NCI-H2196 (cell line): ENCODE results near the gene MAGI3.
"Not testable (repeated sequence)": the region's sequence is repeated elsewhere in the genome, so short reads cannot be mapped to it uniquely, and the experiment has no call there.

ENCODE experiments used
- DNase-seq: peaks from one replicate; lab custom pipeline; 2025; ENCODE audit not compliant: unreplicated experiment; lab: John Stamatoyannopoulos, UW

The MAGI3 gene

DNA sequence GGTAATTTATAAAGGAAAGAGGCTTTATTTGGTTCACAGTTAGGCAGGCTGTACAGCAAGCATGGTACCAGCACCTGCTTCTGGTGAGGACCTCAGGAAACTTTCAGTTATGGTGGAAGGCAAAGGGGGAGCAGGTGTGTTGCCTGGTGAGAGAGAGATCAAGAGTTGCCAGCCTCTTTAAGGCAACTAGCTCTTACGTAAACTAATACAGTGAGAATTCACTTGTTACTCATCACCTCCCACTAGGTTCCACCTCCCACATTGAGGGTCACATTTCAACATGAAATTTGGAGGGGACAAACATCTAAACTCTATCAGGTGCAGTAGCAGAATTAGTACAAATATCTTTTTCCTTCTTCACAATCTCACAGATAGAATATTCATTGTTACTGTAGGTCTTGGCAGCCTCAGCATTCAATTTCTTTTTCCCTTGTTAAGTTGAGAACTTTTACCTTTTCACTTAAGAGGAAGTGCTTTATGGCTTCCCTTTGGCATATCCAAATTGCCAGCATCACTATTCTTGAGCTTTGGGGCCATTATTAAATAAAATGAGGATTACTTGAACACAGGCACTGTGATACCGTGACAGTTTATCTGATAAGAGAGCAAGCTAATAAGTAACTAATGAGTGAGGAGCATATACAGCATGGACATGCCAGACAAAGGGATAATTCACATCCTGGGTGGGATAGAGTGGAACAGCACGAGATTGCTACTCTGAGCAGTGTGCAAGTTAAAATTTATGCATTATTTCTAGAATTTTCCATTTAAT, 48.4 kb downstream of the MAGI3 start:
- DNase-seq, result no peak

DNA sequence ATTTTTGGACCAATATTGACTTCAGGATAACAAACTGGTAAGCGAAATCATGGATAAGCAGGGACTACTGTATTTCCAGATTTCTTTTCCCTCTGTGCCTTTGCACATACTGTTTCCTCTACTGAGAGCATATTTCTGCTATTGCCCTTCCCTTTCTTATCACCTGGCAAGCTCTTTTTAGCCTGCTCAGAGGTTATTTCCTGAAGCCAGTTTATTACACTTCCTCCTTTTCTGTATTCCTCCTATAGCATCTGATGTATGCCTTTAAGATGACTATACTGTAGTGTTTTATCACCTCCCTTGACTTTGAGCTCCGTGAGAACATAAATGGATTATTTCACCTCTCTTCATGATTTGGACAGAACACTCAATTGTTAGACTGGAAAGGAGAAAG, 49.0 kb downstream of the MAGI3 start:
- no peak for DNase-seq

DNA sequence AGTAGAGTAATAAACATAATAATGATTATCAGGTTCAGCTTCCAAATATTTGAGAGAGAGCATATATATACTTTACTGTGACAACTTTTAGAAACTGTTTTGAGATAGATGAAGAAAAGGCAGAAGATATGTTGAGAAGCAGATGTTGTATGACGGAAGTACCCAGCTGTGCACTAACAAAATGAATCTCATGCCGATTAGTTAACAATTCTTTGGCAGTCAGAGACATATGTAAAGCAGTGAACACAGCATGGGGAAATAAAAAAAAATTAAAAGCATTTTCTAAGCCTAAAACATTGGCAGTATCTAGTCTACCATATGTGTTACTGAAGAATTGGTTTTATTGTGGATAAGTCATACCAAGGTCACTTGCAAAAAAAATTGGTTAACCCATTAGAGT, 51.8 kb downstream of the MAGI3 start:
- no peak for DNase-seq

DNA sequence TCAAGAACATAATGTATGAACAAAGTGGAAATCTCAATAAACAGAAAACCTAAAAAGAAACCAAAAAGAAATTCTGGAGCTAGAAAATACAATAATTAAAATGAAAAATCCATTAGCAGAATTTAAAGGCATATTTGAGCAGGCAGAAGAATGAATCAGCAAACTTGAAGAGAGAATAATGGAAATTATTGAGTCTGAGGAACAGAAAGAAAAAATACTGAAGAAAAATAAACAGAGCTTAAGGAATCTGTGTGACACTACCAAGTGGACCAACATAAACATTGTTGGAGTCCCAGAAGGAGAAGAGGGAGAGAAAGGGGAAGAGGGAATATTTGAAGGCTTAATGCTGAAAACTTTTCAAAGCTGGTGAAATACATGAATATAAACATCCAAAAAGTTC, 54.5 kb downstream of the MAGI3 start:
- no peak for DNase-seq

DNA sequence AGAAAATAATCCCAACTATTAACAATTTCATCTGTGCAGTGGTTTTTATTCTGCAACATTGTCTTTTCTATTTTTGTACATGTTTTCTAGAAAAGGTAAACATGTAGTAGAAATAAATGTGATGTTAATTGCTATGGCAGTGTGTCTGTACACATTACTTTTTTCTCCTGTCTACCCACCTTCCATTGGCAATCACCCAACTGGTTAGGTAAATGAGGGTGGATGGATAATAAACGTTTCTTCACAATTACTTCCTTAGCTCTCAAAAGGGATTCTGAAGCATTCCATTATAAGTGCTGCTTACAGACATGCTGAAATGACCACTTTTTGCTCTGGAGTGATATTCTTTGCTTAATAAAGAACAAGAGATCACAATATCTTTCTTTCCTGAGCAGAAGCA, 61.4 kb downstream of the MAGI3 start:
- peak; percentile 16 for DNase-seq

DNA sequence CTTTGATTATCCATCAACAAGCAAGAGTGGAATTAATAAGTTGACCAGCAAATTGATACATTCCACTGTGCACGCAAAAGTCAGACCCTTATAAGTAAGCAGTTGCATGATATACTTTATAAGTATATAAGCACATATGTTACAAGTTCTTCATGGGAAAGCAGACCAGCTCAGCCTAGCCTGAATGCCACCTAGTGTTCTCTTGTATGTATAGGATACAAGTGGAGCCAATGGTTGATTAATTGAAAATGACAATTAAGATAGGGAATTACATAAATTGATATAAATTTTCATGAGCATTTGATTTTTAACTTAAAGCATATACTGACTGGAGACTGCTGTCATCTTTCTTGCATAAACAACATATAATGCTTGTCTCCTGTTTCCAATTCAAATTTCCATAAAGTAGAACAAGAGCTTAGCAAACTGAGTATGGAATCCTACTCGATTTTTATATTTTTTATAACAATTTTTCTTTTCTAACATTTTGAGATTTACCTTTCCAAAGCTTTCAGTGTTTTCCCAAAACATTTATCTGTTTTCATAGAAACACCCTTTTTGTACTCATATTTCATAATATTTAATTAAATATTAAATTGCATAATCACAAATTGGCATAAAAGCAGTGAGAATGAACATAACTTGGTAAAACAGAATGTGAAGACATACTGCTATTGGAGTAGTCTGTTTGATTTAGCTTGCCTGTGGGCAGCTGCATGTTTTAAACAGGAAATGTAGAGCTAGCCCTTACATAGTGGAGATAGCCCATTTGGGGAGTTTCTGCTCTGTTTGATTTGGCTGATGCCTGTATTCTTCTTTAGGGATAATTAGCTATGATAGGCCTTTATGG, 62.8 kb downstream of the MAGI3 start:
- DNase-seq, result peak; percentile 44

DNA sequence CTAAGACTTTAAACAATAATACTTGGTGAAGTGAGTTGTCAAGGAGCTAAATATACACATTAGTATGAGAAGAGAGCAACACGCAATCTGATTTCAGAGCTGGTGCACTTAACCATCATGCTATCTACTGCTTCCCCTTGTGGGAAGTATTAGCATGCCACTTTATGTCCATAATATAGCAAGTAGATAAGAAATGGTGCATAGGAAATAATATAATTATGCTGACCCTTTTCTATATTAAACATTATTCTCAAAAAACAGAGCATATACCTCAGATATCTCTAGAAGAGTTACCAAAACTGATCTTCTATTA, 63.4 kb downstream of the MAGI3 start:
- DNase-seq, result no peak

DNA sequence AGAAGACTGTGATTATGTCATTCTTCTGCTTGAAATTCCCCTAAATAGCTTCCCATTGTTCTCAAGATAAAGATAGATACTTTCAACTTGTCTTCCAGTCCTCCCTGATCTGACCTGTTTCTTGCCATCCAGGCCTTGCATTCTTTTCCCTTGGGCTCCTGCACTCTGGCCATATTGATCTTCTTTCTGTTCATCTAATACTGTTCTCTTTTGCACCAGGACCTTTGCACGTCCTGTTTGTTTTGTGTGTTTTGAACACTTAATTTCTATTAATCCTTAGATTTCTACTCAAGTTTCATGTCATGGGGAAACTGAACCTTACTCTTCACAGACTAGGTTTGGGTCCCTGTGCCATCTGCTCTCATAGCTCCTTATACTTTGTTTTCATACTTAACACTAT, 65.1 kb downstream of the MAGI3 start:
- DNase-seq, result no peak

DNA sequence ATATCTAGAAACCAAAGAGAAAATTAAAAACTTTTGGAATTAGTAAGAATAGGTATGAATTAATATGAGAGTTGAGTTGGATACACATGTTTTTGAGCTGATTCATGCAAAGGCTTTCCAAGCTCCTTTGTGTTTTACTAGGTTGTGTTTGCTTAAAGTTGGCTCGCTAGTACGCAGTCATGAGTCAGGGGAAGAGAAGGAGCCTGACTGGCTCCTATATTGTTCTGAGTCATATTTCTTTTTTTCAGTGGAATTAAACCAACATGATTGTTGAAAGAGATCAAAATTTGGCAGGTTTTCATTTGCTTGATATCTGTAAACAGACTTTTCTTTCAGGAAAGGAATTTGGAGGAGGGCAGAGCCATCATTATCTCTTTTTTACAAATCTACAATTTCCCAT, 66.7 kb downstream of the MAGI3 start:
- DNase-seq, result peak; percentile 70

DNA sequence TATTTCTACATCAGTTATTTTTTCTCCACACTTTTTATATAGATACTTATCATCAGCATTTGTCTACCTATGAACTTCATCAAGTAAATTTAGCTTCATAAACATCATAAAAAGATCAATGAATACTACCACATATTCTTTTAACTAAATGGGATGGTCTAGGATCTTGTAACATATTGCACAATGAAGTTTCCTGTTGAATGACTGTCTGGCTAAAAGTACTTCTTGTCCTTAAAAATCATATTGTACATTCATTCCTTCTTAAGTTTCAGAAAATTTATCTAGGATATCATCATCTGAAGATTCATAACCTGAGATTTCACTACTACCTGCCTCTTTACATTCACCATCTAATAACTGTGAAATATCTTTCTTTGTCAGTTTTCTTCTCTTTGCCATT, 69.0 kb downstream of the MAGI3 start:
- DNase-seq, result no peak

DNA sequence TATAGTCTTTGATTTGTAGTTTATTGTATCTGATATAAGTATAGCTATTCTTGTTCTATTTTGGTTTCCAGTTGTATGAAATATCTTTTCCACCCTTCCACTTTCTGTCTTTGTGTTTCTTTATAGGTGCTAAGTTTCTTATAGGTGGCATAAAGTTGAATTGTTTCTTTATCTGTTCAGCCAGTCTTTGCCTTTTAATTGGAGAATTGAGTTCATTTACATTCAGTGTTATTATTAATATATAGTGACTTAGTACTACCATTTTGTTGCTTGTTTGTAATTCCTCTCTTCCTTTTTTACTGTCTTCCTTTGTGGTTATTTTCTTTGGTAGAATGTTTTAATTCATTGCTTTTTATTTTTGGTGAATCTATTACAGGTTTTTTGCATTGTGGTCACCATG, 77.7 kb downstream of the MAGI3 start:
- no peak for DNase-seq

DNA sequence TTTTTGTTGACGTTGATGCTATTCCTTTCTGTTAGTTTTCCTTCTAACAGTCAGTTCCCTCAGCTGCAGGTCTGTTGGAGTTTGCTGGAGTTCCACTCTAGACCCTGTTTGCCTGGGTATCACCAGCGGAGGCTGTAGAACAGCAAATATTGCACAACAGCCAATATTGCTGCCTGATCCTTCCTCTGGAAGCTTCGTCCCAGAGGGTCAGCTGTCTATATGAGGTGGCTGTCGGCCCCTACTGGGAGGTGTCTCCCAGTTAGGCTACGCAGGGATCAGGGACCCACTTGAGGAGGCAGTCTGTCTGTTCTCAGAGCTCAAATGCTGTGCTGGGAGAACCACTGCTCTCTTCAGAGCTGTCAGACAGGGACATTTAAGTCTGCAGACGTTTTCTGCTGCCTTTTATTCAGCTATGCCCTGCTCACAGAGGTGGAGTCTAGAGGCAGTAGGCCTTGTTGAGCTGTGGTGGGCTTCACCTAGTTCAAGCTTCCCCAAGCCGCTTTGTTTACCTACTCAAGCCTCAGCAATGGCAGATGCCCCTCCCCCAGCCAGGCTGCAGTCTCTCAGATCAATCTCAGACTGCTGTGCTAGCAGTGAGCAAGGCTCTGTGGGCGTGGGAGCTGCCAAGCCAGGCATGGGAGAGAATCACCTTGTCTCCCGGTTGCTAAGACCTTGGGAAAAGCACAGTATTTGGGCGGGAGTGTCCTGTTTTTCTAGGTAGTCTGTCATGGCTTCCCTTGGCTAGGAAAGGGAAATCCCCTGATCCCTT, 88.3 kb downstream of the MAGI3 start:
- not testable (repeated sequence) for DNase-seq

DNA sequence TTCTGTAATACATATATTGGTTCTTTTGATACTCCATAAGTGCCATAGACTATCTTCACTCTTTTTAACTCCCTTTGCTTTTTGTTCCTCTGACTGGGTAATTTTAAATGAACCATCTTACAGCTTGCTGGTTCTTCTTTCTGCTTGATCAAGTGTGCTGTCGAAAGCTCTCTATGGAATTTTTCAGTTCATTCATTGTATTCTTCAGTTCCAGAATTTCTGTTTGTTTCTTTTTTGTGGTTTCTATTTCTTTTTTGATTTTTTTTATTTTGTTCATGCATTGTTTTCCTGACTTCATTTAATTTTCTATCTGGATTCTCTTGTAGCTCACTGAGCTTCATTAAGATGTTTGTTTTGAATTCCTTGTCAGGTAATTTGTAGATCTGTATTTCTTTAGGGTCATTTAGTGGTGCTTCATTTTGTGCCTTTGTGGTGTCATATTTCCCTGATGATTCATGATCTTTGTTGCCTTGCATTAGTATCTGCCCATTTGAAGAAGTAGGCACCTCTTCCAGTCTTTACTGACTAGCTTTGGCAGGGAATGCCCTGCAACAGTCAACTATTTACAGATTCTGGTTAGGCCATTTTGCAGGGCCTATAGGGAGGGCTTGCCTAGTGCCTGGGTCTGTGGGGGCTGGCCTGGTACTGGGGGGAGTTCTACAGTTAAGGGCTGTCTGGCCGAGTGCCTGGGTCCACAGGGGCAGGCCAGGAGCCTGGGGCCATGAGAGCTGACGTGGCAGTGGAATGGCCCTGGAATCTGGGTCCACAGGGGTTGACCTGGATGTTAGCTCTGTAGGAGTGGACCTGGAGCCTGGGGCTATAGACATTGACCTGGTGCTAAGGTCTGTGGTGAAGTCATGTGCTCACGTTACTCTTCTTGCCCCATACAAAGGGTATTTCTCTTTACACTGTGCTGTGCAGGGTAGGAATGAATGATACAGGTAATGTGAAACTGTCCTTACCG, 89.7 kb downstream of the MAGI3 start:
- DNase-seq, result no peak

DNA sequence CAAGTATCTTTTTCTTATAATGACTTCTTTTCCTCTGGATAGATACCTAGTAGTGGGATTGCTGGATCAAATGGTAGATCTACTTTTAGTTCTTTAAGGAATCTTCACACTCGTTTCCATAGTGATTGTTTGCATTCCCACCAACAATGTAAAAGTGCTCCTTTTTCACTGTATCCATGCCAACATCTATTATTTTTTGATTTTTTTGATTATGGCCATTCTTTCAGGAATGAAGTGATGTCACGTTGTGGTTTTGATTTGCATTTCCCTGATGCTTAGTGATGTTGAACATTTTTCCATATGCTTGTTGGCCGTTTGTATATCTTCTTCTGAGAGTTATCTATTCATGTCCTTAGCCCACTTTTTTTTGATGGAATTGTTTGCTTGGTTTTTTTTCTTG, 94.8 kb downstream of the MAGI3 start:
- not testable (repeated sequence) for DNase-seq

DNA sequence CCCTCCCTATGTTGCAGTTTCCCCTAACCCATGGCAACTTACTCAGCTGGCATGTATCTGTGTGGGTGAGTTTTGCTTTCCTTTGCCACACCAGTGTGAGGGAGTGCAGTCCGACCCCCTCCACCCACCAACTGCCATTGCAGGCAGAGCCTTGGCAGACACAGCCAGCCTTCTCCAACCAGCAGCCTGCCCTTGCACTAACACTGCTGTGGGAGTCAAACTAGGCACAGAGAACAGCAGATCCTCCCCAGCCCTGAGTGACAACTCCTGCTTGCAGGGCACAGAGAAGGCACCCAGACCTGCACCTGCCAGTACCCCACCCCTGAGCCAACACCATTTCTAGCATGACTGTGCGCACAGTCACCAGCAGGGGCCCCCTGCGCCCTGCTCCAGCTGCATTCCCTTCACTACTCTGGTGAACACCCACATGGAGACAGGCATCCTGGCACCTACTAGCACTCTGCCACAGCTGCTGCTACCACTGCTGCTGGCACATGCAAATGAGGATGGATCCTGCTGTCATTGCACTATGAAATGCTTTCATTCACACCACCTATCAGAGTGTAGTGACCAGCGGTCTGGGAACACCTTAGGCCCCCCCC, 98.4 kb downstream of the MAGI3 start:
- DNase-seq, result no peak

DNA sequence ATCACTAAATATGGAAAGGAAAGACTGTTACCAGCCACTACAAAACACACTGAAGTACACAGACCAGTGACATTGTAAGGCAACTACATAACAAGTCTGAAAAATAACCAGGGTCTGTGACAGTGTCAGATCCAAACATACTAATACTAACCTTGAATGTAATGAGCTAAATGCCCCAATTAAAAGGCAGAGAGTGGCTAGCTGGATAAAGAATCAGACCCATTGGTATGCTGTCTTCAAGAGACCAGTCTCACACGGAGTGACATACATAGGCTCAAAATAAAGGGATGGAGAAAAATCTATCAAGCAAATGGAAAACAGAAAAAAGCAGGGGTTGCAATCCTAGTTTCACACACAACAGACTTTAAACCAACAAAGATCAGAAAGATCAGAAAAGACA, 100.1 kb downstream of the MAGI3 start:
- DNase-seq, result no peak

DNA sequence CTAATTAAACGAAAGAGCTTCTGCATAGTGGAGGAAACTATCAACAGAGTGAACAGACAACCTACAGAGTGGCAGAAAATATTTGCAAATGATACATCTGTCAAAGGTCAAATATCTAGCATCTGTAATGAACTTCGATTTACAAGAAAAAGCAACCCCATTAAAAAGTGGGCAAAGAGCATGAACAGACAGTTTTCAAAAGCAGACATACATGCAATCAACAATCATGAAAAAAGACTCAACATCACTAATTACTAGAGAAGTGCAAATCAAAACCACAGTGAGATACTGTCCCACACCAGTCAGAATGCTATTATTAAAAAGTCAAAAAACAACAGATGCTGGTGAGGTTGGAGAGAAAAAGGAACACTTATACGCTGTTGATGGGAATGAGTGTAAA, 103.2 kb downstream of the MAGI3 start:
- no peak for DNase-seq

DNA sequence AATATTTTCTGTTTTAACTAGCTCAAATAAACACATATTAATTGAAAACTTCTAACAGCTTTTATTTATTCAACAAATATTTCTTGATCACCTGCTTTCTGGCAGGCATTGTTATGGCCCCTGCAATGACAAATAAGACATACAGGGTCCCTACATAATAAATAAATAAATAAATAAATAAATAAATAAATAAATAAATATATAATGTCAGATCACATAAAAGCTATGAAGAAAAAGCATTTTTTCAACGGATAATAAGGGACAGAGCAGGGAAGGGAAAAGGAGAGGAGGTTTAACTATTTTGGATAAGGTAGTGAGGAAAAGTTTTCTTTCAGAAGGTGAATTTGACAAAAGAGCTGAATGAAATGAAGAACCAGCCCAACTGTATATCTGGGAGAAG, 115.0 kb downstream of the MAGI3 start:
- DNase-seq, result no peak

DNA sequence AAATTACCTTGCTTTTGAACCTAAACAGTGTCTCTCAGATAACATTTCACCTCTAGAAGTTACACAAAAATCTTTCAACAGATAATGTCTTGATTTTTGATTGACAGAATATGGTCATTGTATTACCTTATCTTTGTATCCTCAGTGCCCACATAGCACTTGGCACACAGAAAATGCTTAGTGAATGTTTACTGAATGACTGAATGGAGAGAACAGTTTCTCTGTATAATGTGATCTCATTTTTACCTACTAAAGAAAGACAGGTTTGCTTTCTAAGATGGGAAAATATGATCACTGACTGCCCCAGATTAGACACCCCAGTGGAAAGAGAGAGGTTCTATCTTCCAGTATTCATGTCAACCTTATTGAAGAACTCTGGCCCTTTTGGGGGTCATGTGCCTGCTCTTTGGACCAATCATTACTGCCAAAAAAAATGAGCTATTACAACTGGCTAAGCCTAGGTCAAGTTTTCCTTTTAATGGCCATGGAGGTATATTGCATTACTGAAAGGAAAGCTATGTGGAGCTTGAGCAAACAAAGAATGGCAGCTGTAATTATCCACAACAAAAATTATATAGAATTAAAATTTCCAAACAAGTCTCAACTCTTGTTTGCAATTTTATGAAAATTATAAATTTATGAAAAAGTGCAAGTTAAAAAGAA, 117.4 kb downstream of the MAGI3 start:
- DNase-seq, result no peak
